ENCODE data around the gene MAPKAP1.

MAPKAP1 gene

DNA sequence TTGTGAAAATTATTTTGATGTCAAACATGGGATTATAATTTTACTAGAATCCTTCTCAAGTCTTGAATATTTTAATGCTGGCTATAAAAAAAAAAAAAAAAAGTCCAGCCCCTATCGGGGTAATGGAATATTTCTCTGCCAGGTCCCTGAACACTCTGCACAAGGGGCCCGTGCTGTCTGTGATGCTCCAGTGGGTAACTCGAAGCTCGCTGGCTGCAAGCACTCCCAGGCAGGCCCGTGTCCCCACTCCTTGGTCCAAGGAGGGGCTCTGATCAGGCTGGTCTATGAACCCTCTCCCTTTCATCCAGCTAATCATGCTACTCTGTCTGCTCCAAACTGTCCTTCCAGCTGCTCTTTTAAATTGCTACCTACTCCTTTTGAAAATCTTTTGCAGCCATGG lies 264.6 kb downstream of the MAPKAP1 start:
- DNase-seq, result no peak

- DNase-seq, result peak; percentile 52
These were observed 266.6 kb downstream of the MAPKAP1 start for GRCh38 chr9:125440411-125440810.

- DNase-seq, result peak; percentile 38
These were observed 267.4 kb downstream of the MAPKAP1 start for GRCh38 chr9:125439434-125440272.

GRCh38 chr9:125438506-125439433 lies 268.2 kb downstream of the MAPKAP1 start:
- DNase-seq, result no peak

- DNase-seq, result peak; percentile 60
These were observed 269.2 kb downstream of the MAPKAP1 start for GRCh38 chr9:125437771-125438221.

DNA sequence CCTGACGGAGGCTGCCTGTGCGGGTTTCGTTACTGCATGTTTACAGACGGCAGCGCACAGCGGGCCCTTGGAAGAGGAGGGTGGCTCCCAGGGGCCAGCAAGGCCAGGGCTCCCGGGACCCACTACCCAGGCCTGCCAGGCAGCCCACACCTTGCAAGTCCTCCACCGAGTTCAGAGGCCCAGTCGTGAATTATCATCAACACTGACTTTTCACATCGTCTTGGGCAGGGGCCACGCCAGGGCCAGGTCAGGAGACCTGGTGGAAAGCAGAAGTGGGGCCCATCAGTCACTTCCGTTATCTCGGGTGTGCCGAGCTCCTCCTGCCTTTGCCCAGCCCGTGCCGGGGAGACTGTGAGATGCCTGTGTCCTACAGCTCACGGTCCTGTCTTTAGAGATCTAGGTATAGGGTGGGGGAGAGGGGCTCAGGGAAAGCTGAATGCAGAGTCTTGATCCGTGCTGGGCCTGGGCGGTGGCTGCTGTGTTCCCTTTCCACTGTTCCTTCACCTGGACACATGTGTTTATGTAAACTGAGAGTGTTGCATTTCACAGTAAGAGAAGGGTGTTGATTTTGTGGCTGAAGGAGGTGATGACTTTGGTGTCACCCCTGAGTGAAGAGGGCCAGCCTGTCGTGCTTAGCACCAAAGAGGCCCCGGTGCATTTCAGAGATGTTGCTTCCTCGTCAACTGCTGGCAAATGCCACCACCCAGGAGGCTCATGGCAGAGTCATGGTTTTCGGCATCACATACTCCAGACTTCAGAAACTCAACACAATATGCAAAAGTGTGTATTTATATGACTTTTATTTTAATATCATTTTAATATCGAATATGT lies 270.2 kb downstream of the MAPKAP1 start:
- DNase-seq, result peak; percentile 55

GRCh38 chr9:125435776-125436612 lies 271.0 kb downstream of the MAPKAP1 start:
- peak; percentile 53 for DNase-seq

GRCh38 chr9:125434986-125435775 lies 271.8 kb downstream of the MAPKAP1 start:
- DNase-seq, result peak; percentile 60

GRCh38 chr9:125433461-125434011 lies 273.5 kb downstream of the MAPKAP1 start:
- peak; percentile 49 for DNase-seq

DNA sequence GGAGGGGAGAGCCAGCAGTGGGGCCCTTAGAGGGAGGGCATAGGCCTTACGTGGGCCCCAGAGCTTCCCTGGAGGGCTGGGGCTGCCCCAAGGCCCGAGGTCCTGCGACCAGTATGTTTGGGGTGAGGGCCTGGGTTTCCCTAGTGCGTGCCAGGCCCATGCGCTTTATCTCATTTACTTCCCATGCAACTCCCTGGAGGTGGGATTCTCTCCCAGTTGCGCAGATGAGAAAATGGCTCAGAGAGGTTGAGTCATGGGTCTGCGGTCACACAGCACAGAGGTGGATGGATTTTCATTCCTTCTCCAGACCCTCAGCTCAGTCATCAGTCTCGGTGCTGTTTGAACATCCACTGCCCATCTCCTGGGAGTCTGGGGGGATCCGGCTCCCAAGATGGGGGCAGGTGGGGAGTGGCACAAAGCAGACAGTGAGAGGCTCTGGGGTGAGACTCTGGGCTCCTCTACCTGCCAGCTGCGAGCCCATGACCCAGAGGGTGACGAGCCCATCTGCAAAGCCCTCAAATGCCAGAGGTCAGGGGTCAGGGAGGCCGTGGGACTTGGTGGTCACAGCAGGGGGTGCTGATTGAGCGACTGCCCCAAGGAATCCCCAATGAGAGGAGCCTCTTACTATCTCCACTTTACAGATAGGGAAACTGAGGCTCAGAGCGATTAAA lies 274.2 kb downstream of the MAPKAP1 start:
- peak; percentile 34 for DNase-seq

GRCh38 chr9:125431741-125432271 lies 275.2 kb downstream of the MAPKAP1 start:
- peak; percentile 49 for DNase-seq

DNA sequence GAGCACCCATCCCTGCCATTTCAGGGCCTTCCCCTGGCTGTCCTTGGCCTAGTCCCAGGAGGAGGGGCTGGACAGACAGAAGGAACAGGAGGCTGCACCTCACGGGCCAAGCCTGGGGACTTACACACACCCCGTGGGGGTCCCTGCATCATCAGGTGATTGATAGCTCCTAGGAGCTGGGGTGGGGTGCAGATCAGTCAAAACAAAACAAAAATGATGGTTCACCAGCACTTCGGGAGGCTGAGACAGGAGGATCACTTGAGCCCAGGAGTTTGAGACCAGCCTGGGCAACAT lies 276.0 kb downstream of the MAPKAP1 start:
- peak; percentile 41 for DNase-seq

DNA sequence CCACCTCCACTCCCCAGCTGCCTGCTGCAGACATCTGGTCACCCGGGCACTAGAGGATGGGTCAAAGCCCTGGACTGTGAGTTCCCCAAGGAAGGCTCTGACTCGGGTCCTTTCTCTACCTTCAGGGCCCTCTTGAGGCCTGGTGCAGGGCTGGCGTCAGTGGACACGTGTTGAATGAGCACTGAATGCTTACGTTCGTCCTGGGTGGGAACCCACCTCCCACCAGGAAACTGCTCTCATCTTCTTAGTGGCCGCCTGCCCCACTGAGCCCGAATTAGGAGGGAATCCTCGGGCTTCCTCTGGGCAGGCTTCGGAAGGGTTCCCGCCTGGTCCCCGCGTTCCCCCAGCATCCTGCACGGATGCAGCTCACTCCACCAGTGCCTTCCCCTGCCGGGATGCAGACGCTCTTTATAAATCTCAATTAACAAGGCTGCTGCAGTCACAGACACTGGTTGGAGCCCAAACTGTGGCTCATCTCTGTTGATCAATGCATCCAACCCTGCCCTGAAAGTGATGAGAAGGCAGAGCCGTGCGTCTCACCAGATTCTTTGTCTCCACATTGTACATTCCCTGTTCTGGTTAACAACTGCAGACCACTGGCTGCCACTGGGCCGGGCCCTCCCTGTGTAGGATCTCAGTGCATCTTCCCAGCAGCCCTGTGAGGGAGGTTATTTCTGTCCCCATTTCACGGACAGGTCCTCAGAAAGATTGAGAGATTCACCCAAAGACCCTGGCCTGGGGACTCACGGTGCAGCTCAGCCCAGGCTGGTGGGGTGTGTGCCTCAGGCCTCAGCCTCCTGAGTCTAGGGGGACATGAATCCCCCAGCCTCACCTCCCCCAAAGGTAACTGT lies 276.6 kb downstream of the MAPKAP1 start:
- no peak for DNase-seq

DNA sequence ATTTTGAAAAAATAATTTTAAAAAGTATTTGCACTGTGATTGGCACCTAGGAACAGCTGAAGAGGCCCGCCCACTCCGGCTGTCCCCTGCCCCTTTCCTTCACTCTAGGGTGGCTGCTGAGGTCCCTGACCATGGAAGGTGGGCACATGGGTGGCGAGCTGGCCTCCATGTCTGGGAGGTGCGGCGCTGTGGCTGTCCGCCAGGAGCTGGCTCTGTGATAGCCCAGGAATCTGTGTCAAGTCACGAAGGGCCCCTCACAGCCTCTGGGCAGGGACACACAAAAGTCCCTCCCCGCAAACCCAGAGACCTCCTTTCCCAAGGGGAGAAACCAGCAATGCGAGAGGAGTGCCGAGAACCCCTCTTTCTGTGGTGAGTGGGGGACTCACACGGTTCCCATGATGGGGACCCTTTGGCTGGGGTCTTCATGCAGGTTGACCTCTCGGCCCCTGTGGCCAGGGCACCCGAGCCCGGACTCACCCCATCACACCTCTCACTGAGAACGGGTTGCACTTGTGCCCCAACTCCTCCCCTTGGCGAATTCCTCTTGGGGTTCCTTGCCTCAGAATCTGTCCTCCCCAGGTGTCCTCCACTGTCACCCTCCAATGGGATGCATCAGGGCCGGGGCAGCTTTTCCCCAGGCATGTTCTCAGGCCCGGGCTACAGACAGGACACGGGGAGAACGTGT lies 277.4 kb downstream of the MAPKAP1 start:
- no peak for DNase-seq

DNA sequence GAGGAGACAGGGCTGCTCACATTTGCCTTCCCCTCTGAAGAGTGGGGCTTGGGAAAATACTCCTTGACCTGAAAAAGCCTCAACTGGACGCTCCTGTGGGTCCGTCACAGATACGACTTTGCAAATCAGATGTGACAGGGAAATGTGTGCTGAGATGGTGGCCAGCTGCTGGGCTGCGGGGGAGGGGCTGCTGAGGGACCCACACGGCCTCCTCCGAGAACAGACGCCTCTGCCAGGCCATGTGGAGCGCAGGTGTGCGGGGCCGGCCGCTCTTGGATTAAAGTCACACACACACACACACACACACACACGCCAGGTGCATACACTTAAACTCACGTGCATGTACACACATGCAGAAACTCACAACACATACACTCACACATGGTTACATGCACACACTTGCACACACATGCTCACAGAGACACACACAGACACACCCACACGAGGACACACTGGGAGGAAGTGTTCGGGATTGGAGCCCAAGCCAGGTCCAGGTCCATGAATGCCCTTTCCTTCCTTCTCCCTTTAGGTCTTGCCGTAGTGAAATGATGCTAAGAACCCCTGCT lies 278.0 kb downstream of the MAPKAP1 start:
- no peak for DNase-seq

DNA sequence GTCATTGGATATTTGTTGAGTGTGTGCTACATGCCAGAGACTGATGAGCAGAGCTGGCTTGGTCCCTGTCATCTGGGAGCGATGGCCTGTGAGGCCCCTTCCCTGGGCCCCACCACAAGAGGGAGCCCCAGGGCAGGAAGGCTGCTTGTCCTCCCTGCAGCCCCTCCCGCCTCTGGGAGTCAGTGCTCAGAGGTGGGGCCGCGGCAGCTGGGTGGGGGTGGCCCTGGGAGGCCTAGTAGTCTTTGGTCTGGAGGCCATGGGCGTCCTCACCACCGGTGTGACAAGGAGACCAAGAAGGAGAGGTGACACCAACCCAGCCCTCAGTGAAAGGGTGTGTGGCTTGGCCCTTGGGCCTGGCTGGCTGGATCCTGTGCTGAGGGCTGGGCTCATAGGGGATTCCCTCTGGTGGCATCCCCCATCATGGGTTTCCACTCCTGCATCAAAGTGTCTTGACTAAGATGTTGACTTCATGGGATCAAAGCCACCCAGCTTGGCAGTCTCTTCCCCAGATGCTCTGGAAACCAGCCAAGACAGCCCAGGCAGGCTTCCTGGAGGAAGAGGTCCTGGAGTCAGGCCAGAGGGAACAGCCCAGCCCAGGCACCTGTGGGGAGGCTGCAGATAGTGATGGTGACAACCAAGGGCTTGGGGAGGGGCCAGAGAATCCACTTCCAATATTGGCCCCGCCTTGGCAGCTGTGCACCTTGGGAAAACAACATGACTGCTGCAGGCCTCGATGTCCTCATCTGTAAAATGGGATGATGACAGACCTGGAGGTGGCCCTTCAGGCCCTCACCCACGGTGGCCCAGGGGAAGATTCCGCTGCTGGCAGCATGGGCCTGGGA lies 278.7 kb downstream of the MAPKAP1 start:
- DNase-seq, result no peak

DNA sequence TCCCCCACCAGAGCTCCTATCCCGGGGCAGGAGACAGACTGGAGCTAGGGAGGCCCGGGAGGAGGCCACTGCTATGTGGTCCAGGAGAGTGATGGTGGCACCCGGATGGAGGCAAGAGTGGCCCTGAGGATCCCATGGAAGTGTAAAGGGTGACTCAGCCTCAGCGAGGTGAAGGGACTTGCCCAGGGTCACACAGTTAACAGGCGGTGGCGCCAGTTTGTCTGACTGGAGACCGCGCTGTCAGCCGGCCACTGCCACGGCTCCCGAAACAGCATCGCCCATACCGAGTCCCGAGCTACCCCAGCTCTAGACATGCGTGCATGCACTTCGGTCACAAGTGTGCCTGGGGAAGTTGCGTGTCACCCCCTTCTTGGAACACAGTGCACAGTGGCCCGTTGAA lies 279.5 kb downstream of the MAPKAP1 start:
- DNase-seq, result no peak

Data from activated effector memory CD4-positive, alpha-beta T cell treated with anti-CD3 and anti-CD28 coated beads, Interleukin-2, amount 50 U/mL, for 16 hours (primary cell).